HG03095 (cell line): Measurements from ENCODE around the gene THEMIS2.

Experiments
- ATAC-seq: cut with Tn5 transposase; IDR thresholded peaks from one replicate; pipeline ENCODE4 v1.9.1; 2021; ENCODE audit warnings: moderate library complexity; ENCODE audit not compliant: unreplicated experiment

The THEMIS2 gene

DNA sequence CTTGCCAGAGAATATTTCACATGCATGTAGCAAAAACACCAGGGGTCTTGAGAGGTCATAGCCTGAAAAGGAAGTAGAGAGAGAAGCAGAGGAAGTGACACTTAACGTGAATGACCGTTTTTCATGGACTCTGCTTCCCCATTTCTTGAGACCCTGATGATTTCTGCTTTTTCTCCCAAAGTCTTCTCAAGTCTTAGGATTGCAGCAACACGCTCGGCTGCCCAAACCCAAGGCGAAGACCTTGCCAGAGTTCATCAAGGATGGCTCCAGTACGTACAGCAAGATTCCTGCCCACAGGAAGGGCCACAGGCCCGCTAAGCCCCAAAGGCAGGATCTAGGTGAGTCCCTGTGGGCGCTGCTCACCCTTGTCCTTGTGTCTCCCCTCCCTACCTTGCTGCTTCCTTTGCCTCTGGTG lies 12.8 kb downstream of the THEMIS2 start:
- ATAC-seq, result no peak

DNA sequence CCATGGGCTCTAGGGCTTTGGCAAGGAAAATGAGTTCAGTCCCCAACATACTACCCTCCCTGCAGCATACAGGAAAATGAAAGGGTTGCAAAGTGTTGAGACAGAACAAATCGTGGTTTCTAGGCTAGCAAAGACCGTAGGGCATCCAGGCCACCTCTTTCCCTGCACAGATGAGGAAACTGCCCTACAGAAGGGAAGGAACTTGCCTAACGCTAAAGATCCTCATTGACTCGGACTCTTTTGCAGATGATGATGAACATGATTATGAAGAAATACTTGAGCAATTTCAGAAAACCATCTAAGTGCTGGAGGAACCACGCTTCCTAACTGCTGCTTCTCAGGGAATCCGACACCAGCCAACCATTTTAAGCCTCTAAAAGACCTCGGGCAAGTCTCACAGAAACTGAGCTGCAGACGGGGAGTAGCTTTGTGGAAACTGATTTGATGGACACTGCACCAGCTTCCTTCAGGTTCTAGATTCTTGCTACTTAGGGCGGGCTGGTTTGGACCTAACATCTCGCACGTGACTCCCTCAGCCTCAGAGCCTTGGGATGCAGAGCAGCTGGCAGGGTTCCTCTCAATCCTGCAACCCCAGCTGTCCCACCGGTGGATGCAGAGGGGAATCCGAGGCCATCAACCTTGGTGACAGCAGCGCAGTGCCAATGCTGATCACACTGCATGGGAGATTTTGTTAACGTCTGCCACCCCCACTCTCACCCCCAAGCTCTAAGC lies 13.4 kb downstream of the THEMIS2 start:
- no peak for ATAC-seq

DNA sequence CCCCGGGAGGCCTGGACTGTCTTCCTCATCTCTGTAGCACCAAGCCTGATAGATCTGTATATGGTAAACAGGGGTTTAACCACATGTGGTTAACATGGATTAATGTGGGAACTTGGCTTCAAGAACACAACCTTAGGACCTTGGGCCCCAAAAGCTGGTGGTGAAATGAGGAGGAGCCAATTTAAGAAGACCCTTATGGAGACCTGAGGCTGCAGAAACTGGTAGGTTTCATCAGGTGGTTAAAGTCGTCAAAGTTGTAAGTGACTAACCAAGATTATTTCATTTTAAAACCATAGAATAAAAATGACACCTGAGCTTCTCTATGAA lies 14.0 kb downstream of the THEMIS2 start:
- ATAC-seq, result no peak

DNA sequence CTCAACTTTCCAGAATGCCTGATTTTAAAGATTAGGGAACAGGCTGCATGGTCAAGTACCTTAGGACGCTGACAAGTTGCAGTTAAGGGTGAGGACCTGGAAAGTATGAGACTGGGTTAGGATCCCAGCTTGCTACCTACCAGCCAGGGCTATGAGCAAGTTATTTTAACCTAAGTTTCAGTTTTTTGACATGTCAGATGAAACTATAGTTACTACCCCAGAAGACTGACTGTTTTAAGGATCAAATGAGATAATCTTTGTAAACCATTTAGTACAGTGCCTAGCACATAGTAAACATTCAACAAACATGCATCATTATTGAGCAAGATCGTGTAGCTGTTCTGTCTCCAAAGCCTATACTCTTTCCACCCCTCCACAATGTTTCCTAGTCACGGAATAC lies 14.4 kb downstream of the THEMIS2 start:
- no peak for ATAC-seq

DNA sequence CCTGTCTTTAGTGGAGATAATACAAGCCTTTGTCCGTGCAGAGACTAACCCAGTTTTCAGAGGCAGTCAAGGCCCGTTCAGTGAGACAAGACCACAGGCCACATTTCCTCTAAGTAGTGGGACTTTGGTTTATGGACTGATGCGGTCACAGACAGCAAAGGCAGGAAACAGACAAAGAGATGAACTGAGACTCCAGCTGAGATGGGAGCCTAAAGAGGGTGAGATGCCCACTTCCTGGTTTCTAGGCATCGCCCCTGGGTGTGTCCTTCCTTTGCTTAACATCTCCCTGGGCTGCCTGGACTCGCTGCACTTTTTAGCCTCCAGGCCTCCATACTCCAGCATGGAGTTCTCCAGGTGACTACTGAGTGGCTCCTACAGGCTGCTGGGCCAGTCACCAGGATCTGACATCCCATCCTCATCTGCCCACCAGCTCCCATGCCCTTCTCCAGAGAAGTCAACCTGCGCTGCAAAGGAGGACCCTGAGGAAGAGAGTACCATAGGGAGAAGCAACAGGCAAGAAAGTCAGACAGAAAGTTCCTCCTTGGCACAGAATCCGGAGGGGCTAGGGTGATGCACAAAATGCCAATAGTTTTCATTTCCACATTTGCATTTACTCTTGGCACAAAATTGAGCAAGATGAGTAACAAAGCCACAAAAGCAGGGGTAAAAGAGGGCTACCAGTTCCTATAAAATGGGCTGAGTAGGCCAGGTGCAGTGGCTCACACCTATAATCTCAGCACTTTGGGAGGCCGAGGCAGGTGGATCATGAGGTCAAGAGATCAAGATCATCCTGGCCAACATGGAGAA lies 15.1 kb downstream of the THEMIS2 start:
- no peak for ATAC-seq

DNA sequence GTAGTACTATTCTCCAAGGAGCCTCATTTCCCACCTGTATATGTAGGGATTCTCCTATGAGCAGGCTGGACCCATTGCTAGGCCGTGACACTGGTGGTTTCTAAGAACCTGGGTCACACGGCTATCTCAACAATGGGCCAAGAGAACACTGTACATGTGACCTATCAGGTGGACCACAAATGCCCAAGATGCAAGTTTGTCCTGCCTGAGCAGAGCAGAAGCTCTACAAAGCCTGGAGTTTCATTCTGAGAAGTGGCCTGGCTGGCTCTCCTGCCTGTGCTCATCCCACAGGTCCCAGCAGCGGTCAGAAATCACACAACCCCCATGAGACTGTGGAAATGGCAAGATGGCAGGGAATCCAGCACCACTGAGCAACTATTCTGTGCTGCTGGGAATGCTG lies 17.2 kb downstream of the THEMIS2 start:
- ATAC-seq, result no peak

DNA sequence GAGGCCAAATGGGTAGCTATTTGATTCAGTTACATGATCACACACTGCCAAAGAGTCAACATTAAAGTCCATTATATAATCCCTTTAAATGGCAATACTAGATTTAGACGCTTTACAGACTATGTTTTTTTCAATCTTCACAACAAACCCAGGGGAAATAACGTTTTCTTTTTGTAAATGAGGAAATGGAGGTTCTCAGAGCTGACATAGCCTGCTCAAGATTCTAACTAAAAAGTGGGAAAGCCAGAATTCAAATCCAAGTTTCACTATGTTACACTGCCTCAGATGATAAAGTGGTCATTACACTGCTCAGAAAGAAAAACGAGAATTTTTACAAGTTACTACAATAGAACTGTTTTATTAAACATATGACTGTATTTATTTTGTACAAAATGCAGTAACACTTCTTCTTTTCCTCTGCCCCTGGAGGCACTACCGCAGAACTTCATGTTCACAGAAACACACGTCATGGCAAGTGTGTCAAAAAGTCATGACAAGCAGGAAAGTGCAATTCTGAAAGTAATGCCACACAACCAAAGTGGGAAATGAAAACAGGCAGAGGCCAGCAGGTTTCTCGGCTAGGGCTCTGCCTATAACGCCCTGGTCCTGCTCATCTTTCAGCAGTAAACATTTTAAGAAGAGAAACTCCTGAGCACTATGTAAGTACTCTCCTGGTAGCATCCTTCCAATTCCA lies 19.0 kb downstream of the THEMIS2 start:
- ATAC-seq, result no peak

DNA sequence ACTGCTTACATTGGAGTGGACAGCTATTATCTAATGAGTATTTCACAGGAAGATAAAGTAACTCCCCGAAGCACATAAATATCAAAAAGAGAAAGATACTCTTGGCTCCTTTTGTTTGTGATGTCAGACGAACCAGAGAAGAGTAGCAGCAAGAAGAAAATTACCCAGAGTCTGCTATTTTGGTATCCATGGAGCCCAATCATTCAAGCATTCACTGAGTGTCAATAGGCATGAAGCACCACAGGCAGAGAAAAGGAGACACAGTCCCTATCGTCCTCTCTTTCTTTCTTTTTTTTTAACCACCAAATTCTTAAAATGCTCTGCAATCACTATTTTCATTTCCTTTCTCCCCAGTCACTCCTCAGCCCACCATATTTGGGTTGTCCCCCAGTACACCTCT lies 22.2 kb downstream of the THEMIS2 start:
- ATAC-seq, result no peak

DNA sequence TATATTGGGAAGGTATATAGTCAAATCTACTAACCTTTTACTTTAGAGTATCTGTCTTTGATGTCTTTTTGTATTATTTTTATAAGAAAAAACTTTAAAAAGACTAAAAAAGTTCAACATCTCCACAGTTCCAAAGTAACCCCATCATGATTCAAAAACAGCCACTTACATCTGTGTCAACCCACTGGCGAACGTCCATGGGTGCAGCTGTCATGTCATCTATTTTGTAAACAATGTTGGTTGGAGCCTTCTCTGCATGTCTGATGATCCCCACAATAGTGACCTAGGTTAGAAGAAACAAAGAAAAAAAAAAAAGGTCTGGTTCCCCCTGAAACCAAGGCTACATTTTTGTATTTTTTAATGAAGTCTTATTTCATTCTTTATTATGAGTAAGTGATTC lies 34.4 kb downstream of the THEMIS2 start:
- ATAC-seq, result no peak

DNA sequence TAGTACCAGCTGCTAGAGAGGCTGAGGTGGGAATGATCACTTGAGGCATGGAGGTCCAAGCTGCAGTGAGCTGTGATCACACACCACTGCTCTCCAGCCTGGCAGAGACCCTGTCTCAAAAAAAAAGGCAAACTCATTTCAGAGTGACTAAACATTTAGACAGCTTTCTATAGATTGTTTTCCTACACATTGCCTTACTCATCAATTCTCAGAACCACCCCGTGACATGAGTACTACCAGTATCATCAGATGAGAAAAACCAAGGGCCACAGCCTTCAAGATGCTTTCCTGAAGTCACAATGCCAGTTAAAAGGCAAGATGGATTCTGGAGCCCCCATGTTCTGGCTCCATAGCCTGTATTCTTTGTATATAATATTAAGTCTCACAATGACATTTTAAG lies 40.1 kb downstream of the THEMIS2 start:
- ATAC-seq, result no peak

DNA sequence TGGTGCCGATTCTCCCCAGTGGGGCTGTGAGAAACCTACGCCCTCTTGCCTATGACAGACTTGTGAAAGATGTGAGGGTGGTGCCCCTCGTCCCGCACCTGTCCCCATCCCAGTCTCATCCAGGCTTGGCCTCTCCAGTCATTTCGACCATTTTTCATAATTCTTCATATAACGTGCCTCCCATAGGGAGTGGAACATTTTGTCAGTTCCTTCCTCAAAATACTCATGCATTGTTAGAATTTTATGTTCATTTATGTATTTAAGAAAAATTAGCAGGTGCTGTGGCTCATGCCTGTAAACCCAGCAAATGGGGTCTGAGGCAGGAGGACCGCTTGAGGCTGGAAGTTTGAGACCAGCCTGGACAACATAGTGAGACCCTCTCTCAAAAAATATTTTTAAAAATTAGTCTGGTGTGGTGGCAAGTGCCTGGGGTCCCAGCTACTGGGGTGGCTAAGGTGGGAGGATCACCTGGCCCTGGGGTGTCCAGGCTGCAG lies 42.8 kb downstream of the THEMIS2 start:
- ATAC-seq, result no peak

DNA sequence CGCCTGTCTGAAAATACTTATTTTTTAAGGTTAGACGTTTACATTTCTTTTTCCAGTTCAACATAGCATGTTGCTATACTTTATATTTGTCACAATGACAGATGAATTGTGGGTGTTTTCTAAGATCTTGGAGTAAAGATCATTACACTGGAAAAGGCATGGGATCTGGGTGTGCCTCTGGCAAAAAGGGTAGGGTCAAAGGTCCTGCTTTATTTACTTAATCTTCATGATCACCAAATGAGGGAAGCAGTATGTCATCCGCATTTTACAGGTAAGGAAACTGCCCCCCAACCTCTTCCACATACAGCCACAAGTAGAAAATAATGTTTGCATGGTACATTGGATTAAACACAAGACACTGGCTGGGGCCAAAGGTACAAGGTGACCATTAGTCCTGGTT lies 49.9 kb downstream of the THEMIS2 start:
- ATAC-seq, result no peak

DNA sequence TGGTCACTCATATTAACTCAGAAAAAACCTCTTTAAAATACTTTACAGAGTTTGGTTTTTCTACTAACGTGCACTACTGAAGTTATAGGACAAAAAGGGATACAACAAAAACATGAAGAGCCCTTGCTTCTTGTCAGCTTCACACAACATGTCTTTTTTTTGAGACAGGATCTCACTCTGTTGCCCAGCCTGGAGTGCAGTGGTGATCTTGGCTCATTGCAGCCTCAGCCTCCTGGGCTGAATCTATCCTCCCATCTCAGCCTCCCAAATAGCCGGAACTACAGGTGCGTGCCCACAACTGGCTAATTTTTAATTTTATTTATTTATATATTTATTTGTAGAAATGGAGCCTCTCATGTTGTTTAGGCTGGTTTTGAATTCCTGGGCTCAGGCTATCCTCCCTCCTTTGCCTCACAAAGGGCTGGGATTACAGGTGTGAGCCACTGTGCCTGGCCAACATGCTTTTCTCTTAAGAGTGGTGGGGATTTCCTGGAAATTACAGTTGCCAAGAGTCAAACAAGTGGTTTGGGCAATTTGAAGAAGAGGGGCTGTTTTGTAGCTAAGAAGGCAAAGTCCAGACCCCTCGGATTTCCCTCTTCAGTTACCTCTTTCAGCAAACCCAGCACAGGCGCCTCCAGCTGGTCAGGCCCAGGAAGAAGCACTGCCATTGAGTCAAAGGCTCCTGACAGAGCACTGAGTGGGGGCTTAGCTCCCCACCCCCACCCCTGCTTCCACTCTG lies 56.0 kb downstream of the THEMIS2 start:
- ATAC-seq, result no peak

DNA sequence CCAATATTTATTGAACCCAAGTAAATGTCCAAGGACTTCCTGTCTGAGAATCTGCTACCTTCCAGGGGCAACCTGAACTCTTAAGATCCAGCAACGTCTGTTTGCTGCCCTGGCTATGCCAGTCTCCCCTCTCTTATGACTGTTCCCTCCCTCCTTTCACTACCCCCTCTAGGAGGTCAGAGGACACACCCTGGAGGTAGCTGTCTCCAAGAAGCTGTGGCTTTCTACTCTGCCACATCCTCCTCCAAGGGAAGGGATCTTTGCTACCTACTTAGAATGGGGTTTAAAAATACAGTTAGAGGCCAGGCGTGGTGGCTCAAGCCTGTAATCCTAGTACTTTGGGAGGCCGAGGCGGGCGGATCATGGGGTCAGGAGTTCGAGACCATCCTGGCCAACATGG lies 58.8 kb downstream of the THEMIS2 start:
- no peak for ATAC-seq

DNA sequence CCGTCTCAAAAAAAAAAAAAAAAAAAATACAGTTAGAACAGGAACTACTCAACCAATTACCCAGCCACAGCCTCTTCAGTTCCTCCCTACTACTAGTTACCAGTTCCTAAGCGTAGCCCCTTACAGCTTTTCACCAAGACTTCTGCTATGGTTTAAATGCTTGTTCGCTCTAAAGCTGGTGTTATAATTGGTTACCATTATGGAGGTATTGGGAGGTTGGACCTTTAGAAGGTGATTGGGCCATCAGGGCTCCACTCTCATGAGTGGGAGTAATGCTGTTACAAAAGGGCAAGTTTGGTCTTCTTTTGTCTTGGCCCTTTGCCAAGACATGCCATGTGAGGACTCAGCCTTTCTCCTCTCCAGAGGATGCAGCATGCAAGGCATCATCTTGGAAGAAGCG lies 59.4 kb downstream of the THEMIS2 start:
- ATAC-seq, result no peak

DNA sequence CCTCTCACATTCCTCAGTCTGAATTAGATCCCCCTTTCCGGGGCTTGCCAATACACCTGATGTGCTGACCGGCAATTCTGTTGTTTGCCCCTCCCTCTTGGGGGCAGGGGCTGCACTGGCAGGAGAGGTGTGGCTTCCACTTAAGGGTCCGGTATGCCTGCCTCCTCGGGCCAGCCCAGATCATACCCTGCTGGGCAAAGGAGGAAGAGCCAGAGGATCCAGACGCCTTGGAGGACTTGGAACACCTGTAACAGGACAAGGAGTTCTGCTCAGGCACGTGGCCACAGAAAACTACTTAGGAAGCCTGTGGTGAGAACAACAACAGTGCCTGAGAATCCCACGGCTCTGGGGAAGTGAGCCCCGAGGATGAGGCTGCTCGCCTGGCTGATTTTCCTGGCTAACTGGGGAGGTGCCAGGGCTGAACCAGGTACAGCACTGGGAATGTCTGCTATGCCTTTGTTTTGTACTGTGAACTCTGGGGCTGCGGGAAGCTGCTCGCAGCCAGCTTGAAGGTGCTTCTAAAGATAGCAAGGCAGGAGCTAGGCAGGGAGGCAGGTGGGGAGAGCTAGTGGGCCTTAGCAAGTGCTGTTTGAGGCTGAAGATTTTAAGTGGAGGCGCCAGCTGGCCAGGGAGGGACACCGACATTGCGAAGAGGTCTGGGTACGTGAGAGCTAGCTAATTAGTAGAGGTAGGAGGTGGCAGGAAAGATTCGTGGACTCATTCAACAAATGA lies 62.6 kb downstream of the THEMIS2 start, which contains the start of gene SMPDL3B:
Gene SMPDL3B (plus strand): TSS at position 183 of the 732 bp plus-strand sequence. CDS start 184 bp downstream, at position 367.
- no peak for ATAC-seq

DNA sequence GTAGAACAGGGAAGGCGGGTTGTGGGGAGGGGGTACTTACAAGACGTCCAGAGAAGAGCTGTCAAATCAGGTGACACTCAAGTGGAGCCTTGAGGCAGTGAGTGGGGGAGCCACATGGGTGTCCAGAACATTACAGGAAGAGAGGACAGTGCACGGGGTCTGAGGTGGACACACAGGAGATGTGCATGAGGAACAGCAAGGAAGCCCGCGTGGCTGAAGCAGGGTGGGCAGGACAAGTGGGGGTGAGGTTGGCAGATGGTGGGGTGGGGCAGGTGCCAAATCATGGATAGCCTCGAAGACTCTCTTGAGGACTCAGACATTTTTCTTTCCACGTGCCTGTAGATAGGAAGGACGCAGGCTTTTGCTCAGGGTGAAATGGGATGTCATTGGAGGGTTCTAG lies 63.4 kb downstream of the THEMIS2 start:
- no peak for ATAC-seq
